ENCODE measurements around the gene CSH1.

CSH1 gene

DNA sequence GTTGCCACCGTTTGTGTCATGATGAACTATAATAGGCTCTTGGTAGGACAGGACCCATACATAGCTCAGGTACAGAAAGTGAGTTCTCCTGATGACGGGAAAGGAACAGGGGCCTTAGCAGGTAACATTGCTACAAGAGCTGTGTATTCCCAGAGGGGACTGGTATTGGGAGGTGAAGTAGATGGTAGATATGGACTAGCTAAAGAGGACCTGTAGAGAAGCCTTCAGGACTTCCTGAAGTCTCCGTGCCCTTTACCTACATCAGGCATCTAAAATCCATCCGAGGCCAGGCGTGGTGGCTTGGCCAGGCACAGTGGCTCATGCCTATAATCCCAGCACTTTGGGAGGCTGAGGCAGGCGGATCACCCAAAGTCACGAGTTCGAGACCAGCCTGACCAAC lies 41.2 kb downstream of the CSH1 start:
- no peak overlapping the region for H3K27ac ChIP-seq

GRCh38 chr17:63854709-63855108 lies 41.7 kb downstream of the CSH1 start:
- TF ChIP-seq ZFX (IDR thresholded peaks at IDR 0.05), result no peak
- TF ChIP-seq, protein P1, sequence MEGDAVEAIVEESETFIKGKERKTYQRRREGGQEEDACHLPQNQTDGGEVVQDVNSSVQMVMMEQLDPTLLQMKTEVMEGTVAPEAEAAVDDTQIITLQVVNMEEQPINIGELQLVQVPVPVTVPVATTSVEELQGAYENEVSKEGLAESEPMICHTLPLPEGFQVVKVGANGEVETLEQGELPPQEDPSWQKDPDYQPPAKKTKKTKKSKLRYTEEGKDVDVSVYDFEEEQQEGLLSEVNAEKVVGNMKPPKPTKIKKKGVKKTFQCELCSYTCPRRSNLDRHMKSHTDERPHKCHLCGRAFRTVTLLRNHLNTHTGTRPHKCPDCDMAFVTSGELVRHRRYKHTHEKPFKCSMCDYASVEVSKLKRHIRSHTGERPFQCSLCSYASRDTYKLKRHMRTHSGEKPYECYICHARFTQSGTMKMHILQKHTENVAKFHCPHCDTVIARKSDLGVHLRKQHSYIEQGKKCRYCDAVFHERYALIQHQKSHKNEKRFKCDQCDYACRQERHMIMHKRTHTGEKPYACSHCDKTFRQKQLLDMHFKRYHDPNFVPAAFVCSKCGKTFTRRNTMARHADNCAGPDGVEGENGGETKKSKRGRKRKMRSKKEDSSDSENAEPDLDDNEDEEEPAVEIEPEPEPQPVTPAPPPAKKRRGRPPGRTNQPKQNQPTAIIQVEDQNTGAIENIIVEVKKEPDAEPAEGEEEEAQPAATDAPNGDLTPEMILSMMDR (conservative IDR thresholded peaks at IDR 0.05), result no peak
- H3K27ac ChIP-seq, result no peak overlapping the region

More for the DNA sequence above, 41.2 kb downstream of the CSH1 start:
- TF ChIP-seq, protein P1 (conservative IDR thresholded peaks at IDR 0.05), result no peak
- no peak for TF ChIP-seq ZFX (IDR thresholded peaks at IDR 0.05)

DNA sequence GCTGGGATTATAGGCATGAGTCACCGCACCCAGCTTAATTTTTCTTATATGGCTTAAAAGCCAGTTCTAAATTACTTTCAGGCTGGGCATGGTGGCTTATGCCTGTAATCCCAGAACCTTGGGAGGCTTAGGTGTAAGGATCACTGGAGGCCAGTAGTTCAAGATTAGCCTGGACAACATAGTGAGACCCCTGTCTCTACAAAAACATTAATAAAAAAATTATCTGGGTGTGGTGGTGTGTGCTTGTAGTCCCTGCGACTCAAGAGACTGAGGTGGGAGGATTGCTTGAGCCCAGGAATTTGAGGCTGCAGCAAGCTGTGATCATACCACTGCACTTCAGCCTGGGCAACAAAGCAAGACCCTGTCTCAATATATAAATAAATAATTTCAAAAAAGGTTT lies 43.1 kb downstream of the CSH1 start:
- no peak for TF ChIP-seq ZFX (IDR thresholded peaks at IDR 0.05)
- TF ChIP-seq, protein P1 (conservative IDR thresholded peaks at IDR 0.05), result no peak
- no peak overlapping the region for H3K27ac ChIP-seq

DNA sequence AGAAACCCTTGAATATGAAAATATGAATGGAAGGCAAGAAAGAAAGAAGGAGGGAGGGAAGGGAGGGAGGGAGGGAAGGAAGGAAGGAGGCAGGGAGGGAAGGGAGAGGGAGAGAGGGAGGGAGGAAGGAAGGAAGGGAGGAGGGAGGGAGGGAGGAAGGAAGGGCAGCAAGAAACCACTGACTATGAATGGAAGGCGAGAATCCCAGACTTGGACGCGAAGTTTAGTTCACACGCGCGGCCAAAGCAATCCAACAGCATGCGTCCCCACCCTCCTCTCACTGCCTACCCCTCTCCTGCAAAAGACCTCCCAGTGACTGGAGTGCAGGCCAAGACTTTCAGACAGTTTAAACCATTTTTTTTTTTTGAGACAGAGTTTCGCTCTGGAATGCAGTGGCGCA lies 46.0 kb downstream of the CSH1 start:
- no peak overlapping the region for H3K27ac ChIP-seq
- TF ChIP-seq, protein P1 (conservative IDR thresholded peaks at IDR 0.05), result no peak
- no peak for TF ChIP-seq ZFX (IDR thresholded peaks at IDR 0.05)

GRCh38 chr17:63848834-63849689 lies 47.3 kb downstream of the CSH1 start:
- TF ChIP-seq, protein P1 (conservative IDR thresholded peaks at IDR 0.05), result no peak; the same call in 1 of the 2 replicates
- TF ChIP-seq ZFX (IDR thresholded peaks at IDR 0.05), result no peak
- H3K27ac ChIP-seq, result no peak overlapping the region

- TF ChIP-seq, protein P1 (conservative IDR thresholded peaks at IDR 0.05), result no peak
- TF ChIP-seq ZFX (IDR thresholded peaks at IDR 0.05), result no peak
- H3K27ac ChIP-seq, result no peak overlapping the region
Measured at GRCh38 chr17:63847525-63848249, 48.7 kb downstream of the CSH1 start.

- no peak overlapping the region for H3K27ac ChIP-seq
- TF ChIP-seq ZFX (IDR thresholded peaks at IDR 0.05), result no peak
- TF ChIP-seq, protein P1 (conservative IDR thresholded peaks at IDR 0.05), result no peak
Measured at GRCh38 chr17:63845509-63845908, 50.9 kb downstream of the CSH1 start.
